ENCODE measurements around the gene KIF16B.
"Not testable (repeated sequence)": the region's sequence is repeated elsewhere in the genome, so short reads cannot be mapped to it uniquely, and the experiment has no call there.

Gene KIF16B

GRCh38 chr20:16265334-16265733 lies 307.9 kb downstream of the KIF16B start:
- DNase-seq (ENCODE audit: low spot score) = no peak
- no peak for TF ChIP-seq CTCF (IDR thresholded peaks at IDR 0.05; ENCODE audit: extremely low read depth, insufficient read depth, missing control alignments)
- in situ Hi-C loops (cut with MboI; ENCODE audit: low pct_unique_long_range_greater_than_20kb, low sequenced_read_pairs, unreplicated experiment) = no loop called here

GRCh38 chr20:16263582-16263981 lies 309.7 kb downstream of the KIF16B start:
- TF ChIP-seq CTCF (IDR thresholded peaks at IDR 0.05; ENCODE audit: extremely low read depth, insufficient read depth, missing control alignments) = no peak

GRCh38 chr20:16262594-16262993 lies 310.7 kb downstream of the KIF16B start:
- in situ Hi-C loops (cut with MboI; ENCODE audit: low pct_unique_long_range_greater_than_20kb, low sequenced_read_pairs, unreplicated experiment) = no loop called here
- no peak for DNase-seq (ENCODE audit: low spot score)
- no peak for TF ChIP-seq CTCF (IDR thresholded peaks at IDR 0.05; ENCODE audit: extremely low read depth, insufficient read depth, missing control alignments)

More at GRCh38 chr20:16263582-16263981, 309.7 kb downstream of the KIF16B start:
- DNase-seq (ENCODE audit: low spot score) = no peak
- in situ Hi-C loops (cut with MboI; ENCODE audit: low pct_unique_long_range_greater_than_20kb, low sequenced_read_pairs, unreplicated experiment) = no loop called here

GRCh38 chr20:16261733-16262273 lies 311.4 kb downstream of the KIF16B start:
- in situ Hi-C loops (cut with MboI; ENCODE audit: low pct_unique_long_range_greater_than_20kb, low sequenced_read_pairs, unreplicated experiment) = no loop called here
- no peak for TF ChIP-seq CTCF (IDR thresholded peaks at IDR 0.05; ENCODE audit: extremely low read depth, insufficient read depth, missing control alignments)
- DNase-seq (ENCODE audit: low spot score) = no peak

GRCh38 chr20:16260911-16261310 lies 312.3 kb downstream of the KIF16B start:
- TF ChIP-seq CTCF (IDR thresholded peaks at IDR 0.05; ENCODE audit: extremely low read depth, insufficient read depth, missing control alignments) = no peak
- no peak for DNase-seq (ENCODE audit: low spot score)
- in situ Hi-C loops (cut with MboI; ENCODE audit: low pct_unique_long_range_greater_than_20kb, low sequenced_read_pairs, unreplicated experiment) = no loop called here

GRCh38 chr20:16260133-16260532 lies 313.1 kb downstream of the KIF16B start:
- in situ Hi-C loops (cut with MboI; ENCODE audit: low pct_unique_long_range_greater_than_20kb, low sequenced_read_pairs, unreplicated experiment); DNase-seq (ENCODE audit: low spot score): not testable (repeated sequence)

GRCh38 chr20:16258766-16259165 lies 314.5 kb downstream of the KIF16B start:
- TF ChIP-seq CTCF (IDR thresholded peaks at IDR 0.05; ENCODE audit: extremely low read depth, insufficient read depth, missing control alignments) = no peak
- no peak for DNase-seq (ENCODE audit: low spot score)
- in situ Hi-C loops (cut with MboI; ENCODE audit: low pct_unique_long_range_greater_than_20kb, low sequenced_read_pairs, unreplicated experiment) = no loop called here

Data from GM13977 (cell line).